H1 (cell line): ENCODE measurements around the gene CROT. TPM values are rescaled to one million over a fixed set of nuclear protein-coding genes. Genes with fewer than 3 reads are reported as not detected.

Source experiments
- CTCF ChIA-PET: fragments of 300-600 bp; sonication (Branson Sonifier 250); formaldehyde crosslinking; loops from one replicate; lab custom pipeline; 2021; ENCODE audit not compliant: partially characterized antibody; lab: Charles Lee
- POLR2A ChIA-PET: fragments of 300-600 bp; sonication (Branson Sonifier 250); formaldehyde crosslinking; loops from one replicate; lab custom pipeline; 2021; ENCODE audit warnings: inconsistent platforms; ENCODE audit not compliant: partially characterized antibody; lab: Charles Lee
- DNase-seq, 2 experiments: peaks; one replicate each; pipeline versions ENCODE4 v3.0.0 to v3.0.0-alpha.2; 2010 to 2022; ENCODE audit warnings: low spot score in 2 of 2, low read depth in 1 of 2, mixed read lengths in 1 of 2
- FAIRE-seq: peaks from 2 replicates; lab custom pipeline; 2011; peaks lifted over from hg19 to GRCh38; lab: Jason Lieb, UNC
- H2AFZ ChIP-seq: 2 replicates; pipeline ENCODE4 v1.8.1; 2012; ENCODE audit warnings: low read length, inconsistent platforms
- H2AK5ac ChIP-seq: 2 replicates; pipeline ENCODE4 v1.6.1; 2013; ENCODE audit warnings: low read depth, low read length
- H2BK120ac ChIP-seq: replicated peaks from 2 replicates; pipeline ENCODE3; 2013; ENCODE audit warnings: low read depth, low read length, inconsistent platforms
- H2BK12ac ChIP-seq: 2 replicates; pipeline ENCODE4 v1.6.1; 2013; ENCODE audit warnings: low read depth, low read length
- H2BK15ac ChIP-seq: 2 replicates; pipeline ENCODE4 v1.6.1; 2013; ENCODE audit warnings: low read length
- H2BK20ac ChIP-seq: 2 replicates; pipeline ENCODE4 v1.6.1; 2013; ENCODE audit warnings: low read length
- H2BK5ac ChIP-seq: 2 replicates; pipeline ENCODE4 v1.6.1; 2013; ENCODE audit warnings: low read depth, low read length
- H3K14ac ChIP-seq: 2 replicates; pipeline ENCODE4 v1.6.1; 2013; ENCODE audit warnings: inconsistent platforms; ENCODE audit not compliant: insufficient read length
- H3K18ac ChIP-seq: 2 replicates; pipeline ENCODE4 v1.6.1; 2013; ENCODE audit warnings: low read length; ENCODE audit errors: extremely low read depth
- H3K23ac ChIP-seq: 2 replicates; pipeline ENCODE4 v1.6.1; 2013; ENCODE audit warnings: inconsistent platforms; ENCODE audit not compliant: insufficient read length
- H3K23me2 ChIP-seq: 2 replicates; pipeline ENCODE4 v1.6.1; 2013; ENCODE audit warnings: low read depth, low read length
- H3K27ac ChIP-seq: 2 replicates; pipeline ENCODE4 v1.6.1; 2011; ENCODE audit warnings: low read depth, low read length, inconsistent platforms
- H3K27me3 ChIP-seq, 4 experiments: replicated peaks in 1 of 4; 1 replicate in 1 of 4; 2 replicates in 3 of 4; pipeline versions ENCODE4 v1.6.1 to v1.8.1; 2011 to 2013; ENCODE audit warnings: low read length in 3 of 4, mild to moderate bottlenecking in 3 of 4, inconsistent platforms in 2 of 4, mixed read lengths in 2 of 4, moderate library complexity in 1 of 4; ENCODE audit not compliant: control insufficient read depth in 3 of 4, insufficient read depth in 3 of 4; ENCODE audit errors: extremely low read depth in 1 of 4
- H3K36me3 ChIP-seq, 4 experiments: 2 replicates each; pipeline versions ENCODE4 v1.6.1 to v1.8.1; 2011 to 2013; ENCODE audit warnings: mild to moderate bottlenecking in 4 of 4, low read length in 3 of 4, moderate library complexity in 2 of 4, control low read depth in 1 of 4, inconsistent platforms in 1 of 4; ENCODE audit not compliant: insufficient read depth in 4 of 4, control insufficient read depth in 2 of 4
- H3K4ac ChIP-seq: replicated peaks from 2 replicates; pipeline ENCODE3; 2013; ENCODE audit warnings: low read length, low read depth, mixed read lengths, inconsistent platforms; ENCODE audit not compliant: insufficient read length
- H3K4me1 ChIP-seq, 4 experiments: replicated peaks in 1 of 4; 1 replicate in 1 of 4; 2 replicates in 3 of 4; pipeline versions ENCODE4 v1.6.1 to v1.8.1; 2011 to 2013; ENCODE audit warnings: low read length in 3 of 4, inconsistent platforms in 2 of 4, mixed read lengths in 1 of 4; ENCODE audit not compliant: insufficient read depth in 4 of 4, control insufficient read depth in 3 of 4
- H3K4me2 ChIP-seq, 2 experiments: 2 replicates each; pipeline versions ENCODE4 v1.6.1 to v1.8.1; 2011 to 2013; ENCODE audit warnings: low read depth in 2 of 2, low read length in 2 of 2, control low read depth in 1 of 2, inconsistent platforms in 1 of 2, mild to moderate bottlenecking in 1 of 2; ENCODE audit not compliant: insufficient read depth in 1 of 2
- H3K4me3 ChIP-seq, 4 experiments: fragments of 200-600, 300-600 bp in 1 of 4; sonication (generic), shearing (Covaris generic), sonication (Bioruptor Twin) in 1 of 4; 2 replicates each; pipeline versions ENCODE4 v1.5.1 to v1.8.1; 2011 to 2016; ENCODE audit warnings: low read length in 4 of 4, low read depth in 3 of 4, control low read depth in 2 of 4, inconsistent platforms in 2 of 4, mild to moderate bottlenecking in 2 of 4, mixed read lengths in 1 of 4, moderate library complexity in 1 of 4; ENCODE audit not compliant: insufficient read depth in 2 of 4; ENCODE audit errors: extremely low read depth in 1 of 4
- H3K56ac ChIP-seq: replicated peaks from 2 replicates; pipeline ENCODE3; 2013; ENCODE audit warnings: low read depth, mild to moderate bottlenecking, mixed read lengths, low read length, inconsistent platforms; ENCODE audit not compliant: insufficient read length
- H3K79me1 ChIP-seq: 2 replicates; pipeline ENCODE4 v1.6.1; 2013; ENCODE audit warnings: low read depth, low read length, control low read depth
- H3K79me2 ChIP-seq, 2 experiments: 2 replicates each; pipeline versions ENCODE4 v1.6.1 to v1.8.1; 2012 to 2013; ENCODE audit warnings: low read length in 2 of 2, mild to moderate bottlenecking in 2 of 2, inconsistent platforms in 1 of 2; ENCODE audit not compliant: insufficient read depth in 2 of 2, control insufficient read depth in 1 of 2
- H3K9ac ChIP-seq, 4 experiments: replicated peaks in 1 of 4; 1 replicate in 1 of 4; 2 replicates in 3 of 4; pipeline versions ENCODE4 v1.6.1 to v1.8.1; 2011 to 2013; ENCODE audit warnings: low read depth in 3 of 4, low read length in 3 of 4, control low read depth in 2 of 4, mild to moderate bottlenecking in 2 of 4, moderate library complexity in 2 of 4, inconsistent platforms in 1 of 4; ENCODE audit errors: extremely low read depth in 1 of 4
- H3K9me3 ChIP-seq, 2 experiments: 2 replicates each; pipeline versions ENCODE4 v1.6.1 to v1.8.1; 2012 to 2013; ENCODE audit warnings: mild to moderate bottlenecking in 2 of 2, moderate library complexity in 2 of 2, control low read depth in 1 of 2, inconsistent platforms in 1 of 2, low read depth in 1 of 2, low read length in 1 of 2, mixed read lengths in 1 of 2; ENCODE audit not compliant: insufficient read depth in 2 of 2
- H4K20me1 ChIP-seq, 2 experiments: replicated peaks in 1 of 2; 2 replicates each; pipeline versions ENCODE3 to v1.8.1; 2011 to 2013; ENCODE audit warnings: inconsistent platforms in 2 of 2, low read length in 2 of 2, mild to moderate bottlenecking in 1 of 2; ENCODE audit not compliant: insufficient read depth in 2 of 2, control insufficient read depth in 1 of 2
- H4K5ac ChIP-seq: 2 replicates; pipeline ENCODE4 v1.6.1; 2013; ENCODE audit warnings: low read length, low read depth, mixed read lengths, inconsistent platforms; ENCODE audit not compliant: insufficient read length
- H4K8ac ChIP-seq: 2 replicates; pipeline ENCODE4 v1.8.0; 2013; ENCODE audit warnings: mild to moderate bottlenecking, moderate library complexity, low read length, inconsistent platforms; ENCODE audit not compliant: insufficient read depth; ENCODE audit errors: extremely low read depth
- H4K91ac ChIP-seq: replicated peaks from 2 replicates; pipeline ENCODE3; 2013; ENCODE audit warnings: low read length, mixed read lengths, inconsistent platforms; ENCODE audit not compliant: insufficient read length
- SAP30 ChIP-seq: fragments of 300-600 bp; sonication (generic); IDR thresholded peaks from 2 replicates; pipeline ENCODE4 v1.7.1; 2012; ENCODE audit warnings: low read length, moderate library complexity, mild to moderate bottlenecking, inconsistent platforms; ENCODE audit not compliant: insufficient read depth, insufficient replicate concordance
- SIRT6 ChIP-seq: IDR thresholded peaks from one replicate; pipeline ENCODE4 v1.7.1; 2012; ENCODE audit warnings: low read length, inconsistent platforms
- TBP ChIP-seq: IDR thresholded peaks from 2 replicates; pipeline ENCODE4 v1.6.1; 2011; ENCODE audit warnings: low read depth, low read length, improper control_type of control experiment
- YY1 ChIP-seq: IDR thresholded peaks from 2 replicates; pipeline ENCODE4 v1.6.1; 2011; ENCODE audit warnings: low read depth, mild to moderate bottlenecking, low read length
- ZNF274 ChIP-seq: IDR thresholded peaks from 2 replicates; pipeline ENCODE4 v1.7.0; 2012; ENCODE audit warnings: low read length, borderline replicate concordance; ENCODE audit errors: extremely low read depth
- WGBS, 2 experiments: shearing (Covaris generic) in 1 of 2; methylation state at CpG; one replicate each; pipeline versions ENCODE4 v1.1.6 to v1.1.7; 2013 to 2015; ENCODE audit warnings: low lambda C conversion rate in 2 of 2, mixed read lengths in 2 of 2, inconsistent platforms in 1 of 2, low coverage in 1 of 2, missing lambda C conversion rate in 1 of 2; ENCODE audit not compliant: insufficient replicate concordance in 2 of 2, insufficient coverage in 1 of 2, insufficient read length in 1 of 2; ENCODE audit errors: extremely low coverage in 1 of 2, missing lambda C conversion rate in 1 of 2; 5-methylcytosine and 5-hydroxymethylcytosine counted together
- polyA plus RNA-seq, 7 experiments: library from polyadenylated mRNA; depleted of rRNA in 3 of 7; stranded (reverse) in 5 of 7; unstranded in 2 of 7; fragments of >200 nt in 5 of 7; fragments of 200-250 nt in 2 of 7; gene quantifications; 1 replicate in 5 of 7; 2 replicates in 1 of 7; 4 replicates in 1 of 7; pipeline versions ENCODE4 v1.2.1 to v1.2.3, GENCODE V29; 2011 to 2013; ENCODE audit warnings: missing spikeins in 2 of 7, mixed read lengths in 2 of 7
- total RNA-seq: library from RNA; stranded (reverse); fragmentation: NEBNext Ultra II Directional; extraction: Animal tissue kit (Norgen Biotek cat#: 25700); gene quantifications from 2 replicates; pipeline ENCODE4 v1.2.1, GENCODE V29; 2021

The CROT gene
- total and polyA plus RNA-seq, 2 of the 8 experiments (the other 6 are each of a cell fraction or from before 2014, with no cell fraction given) = 2.2 to 5.6 TPM

DNA sequence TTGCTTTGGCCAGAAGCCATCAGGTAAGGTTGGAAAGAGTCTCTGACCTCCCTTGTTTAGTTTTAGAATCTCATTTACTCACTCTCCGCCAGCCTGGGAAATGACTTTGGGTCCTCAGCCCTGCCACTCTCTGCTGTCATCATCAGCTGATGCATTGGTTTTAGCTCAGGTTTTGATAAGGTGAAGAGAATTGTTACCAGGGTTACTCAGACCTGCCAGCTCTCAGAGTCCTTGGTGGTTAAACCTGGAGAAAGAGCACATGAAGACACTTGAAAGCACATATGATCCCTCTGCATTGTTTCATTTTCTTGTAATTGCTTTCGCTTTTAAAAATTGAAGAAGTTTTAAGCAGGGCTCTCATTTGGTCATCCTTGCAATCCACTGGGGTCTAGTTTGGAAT lies 4.0 kb upstream of the CROT start:
- Histone ChIP-seq H2BK15ac (no peak overlapping the region), H3K27me3 (peaks cover 0 to 5% (median 0%) of the 10 kb centered on the region in 4 experiments; a peak in 2 of 7 replicates), H2AFZ (no peak overlapping the region), H3K36me3 (no peaks in the 10 kb centered on the region; a peak in 3 of 8 replicates), H3K18ac (no peak overlapping the region), H3K4me3 (no peak overlapping the region), H2BK12ac (no peak overlapping the region), H2BK5ac (no peak overlapping the region), H3K27ac (no peak overlapping the region), H3K9me3 (no peaks in the 10 kb centered on the region), H3K9ac (no peak overlapping the region), H3K14ac (no peak overlapping the region), H3K4me1 (peaks cover 0 to 2% (median 0%) of the 10 kb centered on the region in 4 experiments; a peak in 1 of 7 replicates), H4K91ac (no peak overlapping the region), H3K56ac (no peak overlapping the region)
- FAIRE-seq = no peak
- WGBS, 2 experiments = 86% methylated on average over 2 of the region's 2 CpGs; no CpG with 5 or more reads in 1 of the 2 experiments
- CTCF ChIA-PET = no interaction called here
- TF ChIP-seq TBP (no peak), SAP30 (no peak), SIRT6 (no peak), ZNF274 (no peak), YY1 (no peak)
- TF ChIP-seq, all 59 proteins: peak for 0
- Histone ChIP-seq H3K23me2 (peaks cover 6% of the 10 kb centered on the region), H3K4me2 (no peak overlapping the region), H3K4ac (no peak overlapping the region), H3K23ac (no peak overlapping the region), H3K79me1 (no peaks in the 10 kb centered on the region), H3K79me2 (no peaks in the 10 kb centered on the region), H2BK20ac (no peak overlapping the region), H4K8ac (no peak overlapping the region), H4K5ac (no peak overlapping the region), H2BK120ac (no peak overlapping the region), H4K20me1 (no peaks in the 10 kb centered on the region), H2AK5ac (no peak overlapping the region)
- POLR2A ChIA-PET = no interaction called here
- no peak for DNase-seq
